Neural crest cell (in vitro differentiated cells): ENCODE results near the gene FXYD2. TPM values are rescaled to one million over a fixed set of nuclear protein-coding genes. Genes with fewer than 3 reads are reported as not detected.

Source experiments
- DNase-seq: peaks from one replicate; pipeline ENCODE4 v3.0.0; 2021; ENCODE audit warnings: low read depth, mixed read lengths, low spot score
- H3K27ac Mint-ChIP-seq: one replicate; pipeline ENCODE4 v1.8.0; 2021; ENCODE audit warnings: mild to moderate bottlenecking, mixed read lengths; ENCODE audit not compliant: unreplicated experiment
- H3K27me3 Mint-ChIP-seq: 2 replicates; pipeline ENCODE4 v1.8.0; 2021; ENCODE audit warnings: low read depth, mild to moderate bottlenecking, mixed read lengths
- H3K36me3 Mint-ChIP-seq: 2 replicates; pipeline ENCODE4 v1.8.0; 2021; ENCODE audit warnings: low read depth, mild to moderate bottlenecking, mixed read lengths
- H3K4me1 Mint-ChIP-seq: 2 replicates; pipeline ENCODE4 v1.8.0; 2021; ENCODE audit warnings: mixed read lengths
- H3K4me3 Mint-ChIP-seq: one replicate; pipeline ENCODE4 v1.8.0; 2021; ENCODE audit warnings: mild to moderate bottlenecking, mixed read lengths
- H3K9me3 Mint-ChIP-seq: 2 replicates; pipeline ENCODE4 v1.8.0; 2021; ENCODE audit warnings: mixed read lengths
- total RNA-seq: library from RNA; stranded (reverse); gene quantifications from 2 replicates; pipeline ENCODE4 v1.2.1, GENCODE V29; 2021
- TF ChIP-seq, protein P1 (sequence below): fragments of 200-600 bp; sonication (generic); conservative IDR thresholded peaks from 2 replicates; pipeline ENCODE4 v1.5.0; 2021; ENCODE audit warnings: antibody characterized with exemption, mild to moderate bottlenecking

Gene FXYD2
- total RNA-seq, 1 donor from 2014 or later = 0.26 TPM

- H3K9me3 Mint-ChIP-seq = no peaks in the 10 kb centered on the region
- peak; percentile 25 for DNase-seq
- TF ChIP-seq, protein P1, sequence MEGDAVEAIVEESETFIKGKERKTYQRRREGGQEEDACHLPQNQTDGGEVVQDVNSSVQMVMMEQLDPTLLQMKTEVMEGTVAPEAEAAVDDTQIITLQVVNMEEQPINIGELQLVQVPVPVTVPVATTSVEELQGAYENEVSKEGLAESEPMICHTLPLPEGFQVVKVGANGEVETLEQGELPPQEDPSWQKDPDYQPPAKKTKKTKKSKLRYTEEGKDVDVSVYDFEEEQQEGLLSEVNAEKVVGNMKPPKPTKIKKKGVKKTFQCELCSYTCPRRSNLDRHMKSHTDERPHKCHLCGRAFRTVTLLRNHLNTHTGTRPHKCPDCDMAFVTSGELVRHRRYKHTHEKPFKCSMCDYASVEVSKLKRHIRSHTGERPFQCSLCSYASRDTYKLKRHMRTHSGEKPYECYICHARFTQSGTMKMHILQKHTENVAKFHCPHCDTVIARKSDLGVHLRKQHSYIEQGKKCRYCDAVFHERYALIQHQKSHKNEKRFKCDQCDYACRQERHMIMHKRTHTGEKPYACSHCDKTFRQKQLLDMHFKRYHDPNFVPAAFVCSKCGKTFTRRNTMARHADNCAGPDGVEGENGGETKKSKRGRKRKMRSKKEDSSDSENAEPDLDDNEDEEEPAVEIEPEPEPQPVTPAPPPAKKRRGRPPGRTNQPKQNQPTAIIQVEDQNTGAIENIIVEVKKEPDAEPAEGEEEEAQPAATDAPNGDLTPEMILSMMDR = no peak
- no peaks in the 10 kb centered on the region for H3K4me1 Mint-ChIP-seq
- peak within 1 kb of the TSS; percentile 45 for H3K4me3 Mint-ChIP-seq
- no peaks in the 10 kb centered on the region for H3K36me3 Mint-ChIP-seq
- no peak within 1 kb of the TSS for H3K27ac Mint-ChIP-seq
- peaks cover 91% of the 10 kb centered on the region for H3K27me3 Mint-ChIP-seq
Observed at GRCh38 chr11:117796872-117797529, 27.5 kb downstream of the FXYD2 start, which contains the start of gene DSCAML1. DSCAML1 (minus strand) TSS chr11:117797216; CDS start chr11:117797079, 137 bp downstream.

- H3K27me3 Mint-ChIP-seq = peaks cover 90% of the 10 kb centered on the region
- no peaks in the 10 kb centered on the region for H3K4me1 Mint-ChIP-seq
- DNase-seq = no peak
- no peaks in the 10 kb centered on the region for H3K36me3 Mint-ChIP-seq
- no peaks in the 10 kb centered on the region for H3K9me3 Mint-ChIP-seq
- H3K4me3 Mint-ChIP-seq = no peak overlapping the region
- TF ChIP-seq, protein P1 = no peak
- H3K27ac Mint-ChIP-seq = no peak overlapping the region
Observed at GRCh38 chr11:117796456-117796871, 28.1 kb downstream of the FXYD2 start.

- Mint-ChIP-seq H3K36me3 (no peaks in the 10 kb centered on the region), H3K27me3 (peaks cover 93% of the 10 kb centered on the region), H3K27ac (no peak overlapping the region), H3K4me3 (no peak overlapping the region), H3K4me1 (no peaks in the 10 kb centered on the region), H3K9me3 (no peaks in the 10 kb centered on the region)
- DNase-seq = no peak
- TF ChIP-seq, protein P1 = no peak
Observed at GRCh38 chr11:117795638-117796455, 28.7 kb downstream of the FXYD2 start.

DNA sequence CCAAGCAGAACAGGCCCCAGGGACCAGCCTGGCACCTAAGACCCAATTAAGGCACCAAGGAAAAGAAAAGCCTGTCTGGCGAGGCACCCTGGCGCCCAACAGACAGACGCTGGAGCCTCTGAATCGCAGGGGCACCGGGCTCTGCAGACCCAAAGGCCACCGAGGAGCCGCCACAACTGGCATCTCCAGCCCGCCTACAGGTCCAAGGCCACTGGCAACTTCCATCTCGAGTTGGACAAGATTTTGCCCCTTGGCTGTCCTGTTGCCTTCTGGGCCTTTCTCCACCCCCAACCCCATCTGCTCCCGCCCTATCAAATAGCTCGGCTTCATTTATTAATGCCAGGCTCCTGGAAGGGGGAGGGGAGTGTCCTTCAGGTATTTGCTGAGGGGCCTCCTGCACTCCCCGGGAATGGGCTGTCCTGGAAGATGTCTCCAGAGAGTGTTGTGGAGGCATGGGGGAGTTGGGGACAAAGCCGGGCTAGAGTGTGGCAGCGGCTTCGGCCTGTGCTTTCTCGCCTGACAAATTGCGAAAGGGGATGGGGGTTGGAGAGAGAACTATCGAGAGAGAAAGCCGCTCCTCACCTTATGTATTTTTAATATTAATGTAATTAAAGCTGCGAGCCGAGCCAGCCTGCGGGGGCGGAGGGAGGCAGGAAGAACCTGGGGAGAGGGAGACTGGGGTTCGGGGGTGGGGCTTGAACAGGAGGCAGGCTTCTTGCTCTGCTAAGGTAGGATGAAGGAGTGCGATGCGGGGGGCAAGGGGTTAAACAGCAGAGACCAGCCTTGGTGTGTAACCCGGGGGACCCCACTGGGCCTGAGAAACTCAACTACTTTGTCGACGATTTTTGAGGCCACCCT lies 29.5 kb downstream of the FXYD2 start:
- H3K36me3 Mint-ChIP-seq = no peaks in the 10 kb centered on the region
- TF ChIP-seq, protein P1 = no peak
- no peaks in the 10 kb centered on the region for H3K9me3 Mint-ChIP-seq
- peaks cover 92% of the 10 kb centered on the region for H3K27me3 Mint-ChIP-seq
- no peak overlapping the region for H3K4me3 Mint-ChIP-seq
- H3K27ac Mint-ChIP-seq = no peak overlapping the region
- H3K4me1 Mint-ChIP-seq = no peaks in the 10 kb centered on the region
- no peak for DNase-seq

DNA sequence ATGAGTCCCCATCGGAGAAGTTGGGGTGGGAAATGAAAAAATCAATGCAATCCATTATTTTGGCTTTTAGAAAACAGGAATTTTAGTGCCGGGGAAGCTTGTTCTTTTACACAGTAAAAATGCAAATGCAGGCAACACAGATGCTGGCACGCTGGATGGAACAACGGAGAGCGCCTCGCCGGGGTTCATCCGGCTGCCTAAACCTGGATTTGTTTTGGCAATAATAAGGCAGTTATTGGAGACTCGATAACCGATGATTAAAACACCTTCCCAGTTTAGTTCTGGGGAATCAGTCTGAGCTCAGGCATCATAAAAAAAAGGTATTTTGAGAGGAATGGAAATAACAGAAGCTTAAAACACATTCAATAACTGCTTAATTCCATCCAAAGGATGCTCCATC lies 30.4 kb downstream of the FXYD2 start:
- Mint-ChIP-seq H3K27me3 (peaks cover 83% of the 10 kb centered on the region), H3K4me3 (no peak overlapping the region), H3K9me3 (no peaks in the 10 kb centered on the region), H3K4me1 (no peaks in the 10 kb centered on the region), H3K27ac (no peak overlapping the region), H3K36me3 (no peaks in the 10 kb centered on the region)
- TF ChIP-seq, protein P1 = no peak
- DNase-seq = no peak
